NCI-H1048 (cell line): Measurements from ENCODE around the gene LRRC14B.

Experiments
- DNase-seq: peaks from one replicate; lab custom pipeline; 2025; lab: John Stamatoyannopoulos, UW

LRRC14B gene

GRCh38 chr5:174876-175465, 16.3 kb upstream of the LRRC14B start:
- DNase-seq: no peak

GRCh38 chr5:176296-176823, 14.9 kb upstream of the LRRC14B start:
- DNase-seq: no peak

GRCh38 chr5:178110-178509, 13.2 kb upstream of the LRRC14B start:
- DNase-seq: no peak

- no peak for DNase-seq
Observed at GRCh38 chr5:179401-179800, 11.9 kb upstream of the LRRC14B start.

- DNase-seq: no peak
Observed at GRCh38 chr5:180286-180918, 10.9 kb upstream of the LRRC14B start.

- no peak for DNase-seq
Observed at GRCh38 chr5:181160-181559, 10.1 kb upstream of the LRRC14B start.

- no peak for DNase-seq
Observed at GRCh38 chr5:181566-181965, 9.7 kb upstream of the LRRC14B start.

- DNase-seq: no peak
Observed at GRCh38 chr5:182126-182525, 9.2 kb upstream of the LRRC14B start.

GRCh38 chr5:184471-184870, 6.8 kb upstream of the LRRC14B start:
- DNase-seq: no peak

GRCh38 chr5:185095-186070, 5.9 kb upstream of the LRRC14B start:
- no peak for DNase-seq

- DNase-seq: no peak
Observed at GRCh38 chr5:186091-187041, 4.9 kb upstream of the LRRC14B start.

- no peak for DNase-seq
Observed at GRCh38 chr5:187042-187431, 4.3 kb upstream of the LRRC14B start.

GRCh38 chr5:187617-188451, 3.5 kb upstream of the LRRC14B start:
- no peak for DNase-seq

- peak; percentile 76 for DNase-seq
Observed at GRCh38 chr5:188488-189481, 2.5 kb upstream of the LRRC14B start.

GRCh38 chr5:189486-189885, 1.8 kb upstream of the LRRC14B start:
- no peak for DNase-seq

GRCh38 chr5:189976-190365, 1.3 kb upstream of the LRRC14B start:
- no peak for DNase-seq

GRCh38 chr5:190366-191035, 794 bp upstream of the LRRC14B start:
- no peak for DNase-seq

- no peak for DNase-seq
Observed at GRCh38 chr5:191949-192690, 825 bp downstream of the LRRC14B start.
